GM12878 (cell line): ENCODE data around the gene SRPK2. TPM values are rescaled to one million over a fixed set of nuclear protein-coding genes. Genes with fewer than 3 reads are reported as not detected.

Experiments
- ATAC-seq: fragments of 200-7000 bp; cut with Tn5 transposase; 3 replicates; pipeline ENCODE4 v1.9.1; 2020; ENCODE audit warnings: mild to moderate bottlenecking, moderate library complexity
- BruUV-seq: library from RNA; stranded (reverse); fragments of 400-500 nt; replicated peaks from 2 replicates; lab custom pipeline; 2021; lab: Mats Ljungman, UMichigan
- CTCF ChIA-PET: fragments of 300-600 bp; sonication (Branson Sonifier 250); formaldehyde crosslinking; extraction: SDS; loops from one replicate; lab custom pipeline; 2021; ENCODE audit warnings: inconsistent platforms; lab: Yijun Ruan, JAX
- POLR2A ChIA-PET: fragments of 350-600 bp; formaldehyde crosslinking; extraction: SDS; loops from one replicate; lab custom pipeline; 2021; ENCODE audit warnings: inconsistent platforms; lab: Charles Lee
- RAD21 ChIA-PET: fragments of 300-600 bp; sonication (Branson Sonifier 250); formaldehyde crosslinking; loops from one replicate; lab custom pipeline; 2023; ENCODE audit warnings: antibody characterized with exemption; ENCODE audit not compliant: unreplicated experiment; lab: Charles Lee
- SMC1A ChIA-PET: fragments of 300-600 bp; sonication (Branson Sonifier 250); formaldehyde crosslinking; loops from one replicate; lab custom pipeline; 2023; ENCODE audit not compliant: unreplicated experiment, uncharacterized antibody; lab: Charles Lee
- DNase-seq: peaks from one replicate; pipeline ENCODE4 v3.0.0-alpha.2; 2011; ENCODE audit warnings: low read depth, low spot score
- FAIRE-seq: peaks from 3 replicates; lab custom pipeline; 2011; peaks lifted over from hg19 to GRCh38; lab: Jason Lieb, UNC
- H2AFZ ChIP-seq: 2 replicates; pipeline ENCODE4 v1.6.0; 2011; ENCODE audit warnings: low read depth, low read length, control low read depth; ENCODE audit not compliant: control insufficient read depth
- H3K27ac ChIP-seq: 2 replicates; pipeline ENCODE4 v1.5.1; 2011; ENCODE audit warnings: control low read depth; ENCODE audit not compliant: control insufficient read depth, insufficient read depth
- H3K27me3 ChIP-seq, 2 experiments: replicated peaks in 1 of 2; 2 replicates each; pipeline versions ENCODE4 v1.6.0 to v1.6.1; 2011; ENCODE audit warnings: low read length in 1 of 2; ENCODE audit not compliant: control insufficient read depth in 2 of 2, insufficient read depth in 2 of 2
- H3K36me3 ChIP-seq, 2 experiments: 2 replicates each; pipeline ENCODE4 v1.5.1; 2011; ENCODE audit warnings: low read length in 1 of 2; ENCODE audit not compliant: control insufficient read depth in 2 of 2, insufficient read depth in 2 of 2
- H3K4me1 ChIP-seq: 2 replicates; pipeline ENCODE4 v1.6.1; 2011; ENCODE audit warnings: mild to moderate bottlenecking, low read length, moderate library complexity, mixed read lengths; ENCODE audit not compliant: control insufficient read depth, insufficient read depth
- H3K4me2 ChIP-seq: 2 replicates; pipeline ENCODE4 v1.6.0; 2011; ENCODE audit warnings: control low read depth; ENCODE audit not compliant: control insufficient read depth, insufficient read depth
- H3K4me3 ChIP-seq: fragments of 200-600 bp; sonication (generic); 2 replicates; pipeline ENCODE4 v1.5.1; 2016
- H3K79me2 ChIP-seq: 2 replicates; pipeline ENCODE4 v1.6.0; 2011; ENCODE audit warnings: low read length; ENCODE audit not compliant: control insufficient read depth, insufficient read depth
- H3K9ac ChIP-seq: 2 replicates; pipeline ENCODE4 v1.8.0; 2011; ENCODE audit warnings: low read length, control low read depth, mixed read lengths; ENCODE audit not compliant: control insufficient read depth, insufficient read depth
- H3K9me3 ChIP-seq: replicated peaks from 3 replicates; pipeline ENCODE4 v1.5.1; 2011; ENCODE audit warnings: mild to moderate bottlenecking, low read length; ENCODE audit not compliant: control insufficient read depth, insufficient read depth
- H4K20me1 ChIP-seq: 2 replicates; pipeline ENCODE4 v1.6.0; 2011; ENCODE audit not compliant: control insufficient read depth, insufficient read depth
- BHLHE40 ChIP-seq, 2 experiments: fragments of 450-650 bp in 1 of 2; IDR thresholded peaks; 2 replicates each; pipeline ENCODE4 v1.6.1; 2011 to 2017; ENCODE audit warnings: low read depth in 2 of 2, borderline replicate concordance in 1 of 2, improper control_type of control experiment in 1 of 2, low read length in 1 of 2, mild to moderate bottlenecking in 1 of 2
- CEBPB ChIP-seq, 2 experiments: fragments of 150-350 bp in 1 of 2; IDR thresholded peaks; 2 replicates each; pipeline ENCODE4 v1.6.1; 2012 to 2014; ENCODE audit warnings: low read depth in 2 of 2, low read length in 2 of 2, borderline replicate concordance in 1 of 2, inconsistent platforms in 1 of 2
- CTCF ChIP-seq, 3 experiments: IDR thresholded peaks in 2 of 3; conservative IDR thresholded peaks in 1 of 3; 2 replicates each; pipeline ENCODE4 v1.5.1; 2011; ENCODE audit warnings: low read depth in 3 of 3, low read length in 3 of 3, mild to moderate bottlenecking in 3 of 3, control low read depth in 2 of 3, moderate library complexity in 2 of 3, inconsistent platforms in 1 of 3, mixed read lengths in 1 of 3; ENCODE audit not compliant: control insufficient read depth in 2 of 3, insufficient read depth in 1 of 3; ENCODE audit errors: extremely low read depth in 1 of 3
- DPF2 ChIP-seq: fragments of 450-650 bp; IDR thresholded peaks from 2 replicates; pipeline ENCODE4 v1.6.1; 2017; ENCODE audit warnings: mild to moderate bottlenecking
- EGR1 ChIP-seq, 2 experiments: IDR thresholded peaks; 1 replicate in 1 of 2; 2 replicates in 1 of 2; pipeline ENCODE4 v1.6.1; 2011 to 2012; ENCODE audit warnings: low read depth in 2 of 2, low read length in 2 of 2, borderline replicate concordance in 1 of 2, mild to moderate bottlenecking in 1 of 2, moderate library complexity in 1 of 2
- HDGF ChIP-seq: fragments of 450-650 bp; IDR thresholded peaks from 2 replicates; pipeline ENCODE4 v1.6.1; 2016; ENCODE audit warnings: antibody characterized with exemption
- IKZF1 ChIP-seq: fragments of 450-650 bp; conservative IDR thresholded peaks from 2 replicates; pipeline ENCODE4 v1.6.1; 2017; ENCODE audit warnings: antibody characterized with exemption, mild to moderate bottlenecking
- IRF3 ChIP-seq: fragments of 450-650 bp; IDR thresholded peaks from 2 replicates; pipeline ENCODE4 v1.6.1; 2014; ENCODE audit warnings: mild to moderate bottlenecking
- REST ChIP-seq: IDR thresholded peaks from 2 replicates; pipeline ENCODE4 v1.6.1; 2012; ENCODE audit warnings: mild to moderate bottlenecking, low read depth, low read length
- SIX5 ChIP-seq: IDR thresholded peaks from 2 replicates; pipeline ENCODE4 v1.6.1; 2011; ENCODE audit warnings: mild to moderate bottlenecking, low read depth, low read length, moderate library complexity; ENCODE audit not compliant: severe bottlenecking
- SMC3 ChIP-seq: IDR thresholded peaks from 2 replicates; pipeline ENCODE4 v1.6.1; 2011; ENCODE audit warnings: low read length, improper control_type of control experiment, borderline replicate concordance
- TARDBP ChIP-seq: IDR thresholded peaks from 2 replicates; pipeline ENCODE4 v1.6.1; 2016; ENCODE audit warnings: borderline replicate concordance
- WGBS: methylation state at CpG from one replicate; pipeline ENCODE4 v1.1.6; 2016; ENCODE audit warnings: low lambda C conversion rate; ENCODE audit not compliant: insufficient replicate concordance, insufficient coverage; ENCODE audit errors: missing lambda C conversion rate; 5-methylcytosine and 5-hydroxymethylcytosine counted together
- in situ Hi-C: fragments of 300-500 bp; cut with MboI; formaldehyde crosslinking; loops from 9 replicates; pipeline ENCODE4 v1.14.3; 2018; ENCODE audit warnings: mixed read lengths
- intact Hi-C: fragments of 100-400 bp; cut with micrococcal nuclease; formaldehyde crosslinking; loops from one replicate; pipeline ENCODE4 v1.14.2; 2022; ENCODE audit not compliant: unreplicated experiment
- polyA plus RNA-seq, 11 experiments: library from polyadenylated mRNA; depleted of rRNA in 4 of 11; unstranded in 6 of 11; stranded (reverse) in 5 of 11; fragments of >200 nt; fragmentation: Nextera tagmentation in 4 of 11; fragmentation: Illumina TruSeq in 1 of 11; extraction: Ambion mirVana in 4 of 11; extraction: Trizol in 1 of 11; gene quantifications; 1 replicate in 1 of 11; 2 replicates in 10 of 11; pipeline versions ENCODE4 v1.2.1 to v1.2.3, GENCODE V29; 2011 to 2016; ENCODE audit warnings: inconsistent platforms in 2 of 11, missing spikeins in 2 of 11, low read depth in 1 of 11
- total RNA-seq, 4 experiments: library from RNA; depleted of rRNA in 3 of 4; stranded (reverse); fragments of >200 nt in 3 of 4; fragmentation: Illumina TruSeq in 1 of 4; extraction: Trizol in 1 of 4; gene quantifications; 2 replicates each; pipeline versions ENCODE4 v1.2.1 to v1.2.3, GENCODE V29; 2013 to 2021

Gene SRPK2
- total and polyA plus RNA-seq, 10 of the 15 experiments (the other 5 are each of a cell fraction or from before 2014, with no cell fraction given), result 13.2 to 32.8 (median 24.5) TPM

- FAIRE-seq (no peak), ATAC-seq (no peak), DNase-seq (no peak)
- no peak overlapping the region for H3K4me3 ChIP-seq
- no peak overlapping the region for H3K4me2 ChIP-seq
- peaks cover 2 to 22% of the 10 kb centered on the region in 2 experiments for H3K36me3 ChIP-seq
- BruUV-seq, result no TSS peak
- no peaks in the 10 kb centered on the region for H3K27me3 ChIP-seq
- H3K79me2 ChIP-seq, result no peaks in the 10 kb centered on the region; the same call in 1 of the 2 replicates
- in situ Hi-C loops, result loop anchor here (25.0 kb wide), 1 partner anchor 1751 kb away; the partner anchor contains the start of genes DNAJC2 and PSMC2
- H3K27ac ChIP-seq, result no peak overlapping the region
- TF ChIP-seq TARDBP (no peak), BHLHE40 (IDR thresholded peaks at IDR 0.05; ENCODE audit: borderline replicate concordance in 1 of 2, low read depth in 2 of 2, low read length in 1 of 2) (no peak), DPF2 (no peak), IKZF1 (no peak), EGR1 (IDR thresholded peaks at IDR 0.05; ENCODE audit: borderline replicate concordance in 1 of 2, low read depth in 2 of 2, low read length in 2 of 2) (no peak), REST (no peak), SMC3 (no peak), CTCF (IDR thresholded peaks at IDR 0.05 in 2 of 3, conservative IDR thresholded peaks at IDR 0.05 in 1 of 3; ENCODE audit: control insufficient read depth in 2 of 3, extremely low read depth in 1 of 3, insufficient read depth in 1 of 3, low read depth in 3 of 3, low read length in 3 of 3) (no peak), IRF3 (no peak), CEBPB (IDR thresholded peaks at IDR 0.05; ENCODE audit: borderline replicate concordance in 1 of 2, low read depth in 2 of 2, low read length in 2 of 2) (no peak), HDGF (no peak), SIX5 (no peak)
- no peak overlapping the region for H2AFZ ChIP-seq
- ChIA-PET CTCF (interaction anchor here (0.8 to 1.4 kb wide), 3 partner anchors 9 to 107 kb away, joined by 3 to 6 read pairs (median 6); no protein-coding TSS in a partner anchor), SMC1A (interaction anchor here (1.3 to 1.9 kb wide), 4 partner anchors 11 to 107 kb away, joined by 4 to 9 read pairs (median 4); no protein-coding TSS in a partner anchor), POLR2A (no interaction called here), RAD21 (no interaction called here)
- intact Hi-C loops, result no loop called here
- no peaks in the 10 kb centered on the region for H4K20me1 ChIP-seq
- H3K9me3 ChIP-seq, result no peaks in the 10 kb centered on the region
- H3K4me1 ChIP-seq, result no peaks in the 10 kb centered on the region
- 98% methylated on average over 6 of the region's 6 CpGs for WGBS
- no peak overlapping the region for H3K9ac ChIP-seq
Measured at GRCh38 chr7:105087981-105088380, 300.7 kb downstream of the SRPK2 start.
